GM23338 (cell line): ENCODE measurements around the gene PLEKHN1. TPM values are rescaled to one million over a fixed set of nuclear protein-coding genes. Genes with fewer than 3 reads are reported as not detected.

ENCODE experiments used
- ATAC-seq: fragments of 200-7000 bp; cut with Tn5 transposase; 3 replicates; pipeline ENCODE4 v1.9.1; 2020
- DNase-seq: peaks from one replicate; pipeline ENCODE4 v3.0.0-alpha.2; 2015; ENCODE audit warnings: low spot score
- H2AFZ ChIP-seq: fragments of 200-600 bp; sonication (generic); 2 replicates; pipeline ENCODE4 v1.8.0; 2016; ENCODE audit warnings: antibody characterized with exemption, mild to moderate bottlenecking, moderate library complexity
- H3F3A ChIP-seq: fragments of 200-600 bp; sonication (generic); replicated peaks from 2 replicates; pipeline ENCODE4 v1.8.0; 2017; ENCODE audit warnings: antibody characterized with exemption, mixed run types, low read depth
- H3K27ac ChIP-seq: fragments of 200-600 bp; sonication (generic); 2 replicates; pipeline ENCODE4 v1.6.1; 2016; ENCODE audit warnings: low read depth
- H3K27me3 ChIP-seq: fragments of 200-600 bp; sonication (generic); 2 replicates; pipeline ENCODE4 v1.8.0; 2016; ENCODE audit warnings: mild to moderate bottlenecking, mixed run types, moderate library complexity; ENCODE audit not compliant: insufficient read depth
- H3K36me3 ChIP-seq: fragments of 200-600 bp; sonication (generic); 2 replicates; pipeline ENCODE4 v1.8.0; 2016; ENCODE audit warnings: mild to moderate bottlenecking; ENCODE audit not compliant: insufficient read depth
- H3K4me1 ChIP-seq: fragments of 200-600 bp; sonication (generic); 2 replicates; pipeline ENCODE4 v1.8.0; 2016; ENCODE audit warnings: mild to moderate bottlenecking, moderate library complexity; ENCODE audit not compliant: insufficient read depth
- H3K4me2 ChIP-seq: fragments of 200-600 bp; sonication (generic); 2 replicates; pipeline ENCODE4 v1.7.1; 2017; ENCODE audit warnings: mixed run types
- H3K4me3 ChIP-seq: fragments of 200-600 bp; sonication (generic); 2 replicates; pipeline ENCODE4 v1.6.1; 2016; ENCODE audit warnings: mixed run types
- H3K79me2 ChIP-seq: fragments of 200-600 bp; sonication (generic); replicated peaks from 2 replicates; pipeline ENCODE4 v1.8.0; 2017; ENCODE audit warnings: mild to moderate bottlenecking; ENCODE audit not compliant: insufficient read depth
- H3K9me2 ChIP-seq: fragments of 200-600 bp; sonication (generic); 2 replicates; pipeline ENCODE4 v1.8.0; 2017; ENCODE audit not compliant: insufficient read depth
- H4K20me1 ChIP-seq: fragments of 200-600 bp; sonication (generic); replicated peaks from 2 replicates; pipeline ENCODE4 v1.8.0; 2017; ENCODE audit warnings: mild to moderate bottlenecking; ENCODE audit not compliant: insufficient read depth
- H3K27ac Mint-ChIP-seq: 2 replicates; pipeline ENCODE4 v1.8.0; 2020; ENCODE audit warnings: inconsistent platforms, mild to moderate bottlenecking, moderate library complexity, mixed read lengths
- H3K27me3 Mint-ChIP-seq: 3 replicates; pipeline ENCODE4 v1.8.0; 2022; ENCODE audit warnings: low read depth, mild to moderate bottlenecking, moderate library complexity, mixed read lengths, inconsistent platforms; ENCODE audit not compliant: insufficient read depth, poor library complexity
- H3K36me3 Mint-ChIP-seq: 3 replicates; pipeline ENCODE4 v1.8.0; 2021; ENCODE audit warnings: low read depth, mild to moderate bottlenecking, inconsistent platforms, moderate library complexity, mixed read lengths
- H3K4me1 Mint-ChIP-seq: 3 replicates; pipeline ENCODE4 v1.8.0; 2020; ENCODE audit warnings: mild to moderate bottlenecking, inconsistent platforms, mixed read lengths
- H3K4me3 Mint-ChIP-seq: 3 replicates; pipeline ENCODE4 v1.8.0; 2021; ENCODE audit warnings: moderate library complexity, mild to moderate bottlenecking, inconsistent platforms, mixed read lengths
- H3K9me3 Mint-ChIP-seq: 3 replicates; pipeline ENCODE4 v1.8.0; 2020; ENCODE audit warnings: moderate library complexity, mild to moderate bottlenecking, inconsistent platforms, mixed read lengths
- CREB1 ChIP-seq: fragments of 250-450 bp; sonication (Bioruptor Pico); IDR thresholded peaks from 2 replicates; pipeline ENCODE4 v1.5.0; 2020; ENCODE audit warnings: low read depth, mild to moderate bottlenecking, moderate library complexity
- CTCF ChIP-seq, 2 experiments: fragments of 200-600 bp in 1 of 2; sonication (generic) in 1 of 2; conservative IDR thresholded peaks; 2 replicates each; pipeline versions ENCODE4 v1.5.1 to v1.6.1; 2016 to 2017; ENCODE audit warnings: antibody characterized with exemption in 2 of 2, low read depth in 2 of 2, mild to moderate bottlenecking in 2 of 2, moderate library complexity in 1 of 2
- ETS1 ChIP-seq: IDR thresholded peaks from 2 replicates; pipeline ENCODE4 v1.6.1; 2016; ENCODE audit warnings: antibody characterized with exemption
- EZH2 ChIP-seq: fragments of 200-600 bp; sonication (generic); IDR thresholded peaks from one replicate; pipeline ENCODE4 v1.8.0; 2017; ENCODE audit warnings: antibody characterized with exemption, mild to moderate bottlenecking, low read depth; ENCODE audit not compliant: unreplicated experiment
- EZH2phosphoT487 ChIP-seq: fragments of 200-600 bp; sonication (generic); IDR thresholded peaks from one replicate; pipeline ENCODE4 v1.8.1; 2018; ENCODE audit warnings: antibody characterized with exemption; ENCODE audit not compliant: unreplicated experiment
- JUNB ChIP-seq: IDR thresholded peaks from one replicate; pipeline ENCODE4 v1.6.1; 2016; ENCODE audit warnings: antibody characterized with exemption; ENCODE audit not compliant: unreplicated experiment
- NANOG ChIP-seq: IDR thresholded peaks from 2 replicates; pipeline ENCODE4 v1.6.1; 2016; ENCODE audit warnings: antibody characterized with exemption, borderline replicate concordance
- POLR2AphosphoS5 ChIP-seq: IDR thresholded peaks from 2 replicates; pipeline ENCODE4 v1.6.1; 2016; ENCODE audit warnings: antibody characterized with exemption, low read depth
- REST ChIP-seq: IDR thresholded peaks from one replicate; pipeline ENCODE4 v1.6.1; 2018; ENCODE audit warnings: antibody characterized with exemption; ENCODE audit not compliant: unreplicated experiment
- STAT1 ChIP-seq: IDR thresholded peaks from one replicate; pipeline ENCODE4 v1.6.1; 2016; ENCODE audit warnings: antibody characterized with exemption; ENCODE audit not compliant: unreplicated experiment
- ZNF114 ChIP-seq: fragments of 250-450 bp; sonication (Bioruptor Pico); IDR thresholded peaks from 2 replicates; pipeline ENCODE4 v1.5.0; 2020; ENCODE audit warnings: mild to moderate bottlenecking, moderate library complexity
- ZNF331 ChIP-seq: fragments of 250-450 bp; sonication (Bioruptor Pico); IDR thresholded peaks from 2 replicates; pipeline ENCODE4 v1.5.0; 2020; ENCODE audit warnings: low read depth, mild to moderate bottlenecking, moderate library complexity
- ZNF462 ChIP-seq: fragments of 250-450 bp; sonication (Bioruptor Pico); IDR thresholded peaks from 2 replicates; pipeline ENCODE4 v1.5.0; 2020; ENCODE audit warnings: mild to moderate bottlenecking, moderate library complexity
- polyA plus RNA-seq: library from polyadenylated mRNA; unstranded; fragments of >200 nt; fragmentation: Nextera tagmentation; extraction: Ambion mirVana; gene quantifications from 2 replicates; pipeline ENCODE4 v1.2.1, GENCODE V29; 2016
- total RNA-seq: library from RNA; depleted of rRNA; stranded (reverse); fragments of >200 nt; shearing (Covaris generic); gene quantifications from 2 replicates; pipeline ENCODE4 v1.2.3, GENCODE V29; 2014

PLEKHN1 gene
- total and polyA plus RNA-seq, 2 experiments from 2014 or later: 1.4 to 3.3 TPM

GRCh38 chr1:1021010-1021919 lies 55.0 kb downstream of the PLEKHN1 start:
- no peak for TF ChIP-seq ZNF462 (CRISPR knock-in tag)
- no peak for TF ChIP-seq ZNF331 (CRISPR knock-in tag)
- no peak for TF ChIP-seq STAT1
- no peak for TF ChIP-seq CREB1 (CRISPR knock-in tag)
- no peak for TF ChIP-seq EZH2phosphoT487
- TF ChIP-seq JUNB: no peak
- TF ChIP-seq ETS1: no peak
- TF ChIP-seq ZNF114 (CRISPR knock-in tag): no peak
- TF ChIP-seq NANOG: no peak
- TF ChIP-seq CTCF (conservative IDR thresholded peaks at IDR 0.05; ENCODE audit: low read depth in 2 of 2): no peak
- no peak for TF ChIP-seq REST
- no peak for TF ChIP-seq POLR2AphosphoS5
- no peak for TF ChIP-seq EZH2
- Histone ChIP-seq H4K20me1 (peaks cover 4% of the 10 kb centered on the region; the same call in 1 of the 2 replicates), H3K4me3 (peak overlapping the region; percentile 68), H3K4me1 (peaks cover 45% of the 10 kb centered on the region), H3K4me2 (peak overlapping the region; percentile 94), H3K27me3 (peaks cover 2% of the 10 kb centered on the region; the same call in 1 of the 2 replicates), H3K36me3 (no peaks in the 10 kb centered on the region), H3K79me2 (0 out of 2 replicates have a peak, but pooled peaks cover 5% of the 10 kb centered on the region), H2AFZ (no peak overlapping the region), H3F3A (no peaks in the 10 kb centered on the region), H3K27ac (no peak overlapping the region), H3K9me2 (no peaks in the 10 kb centered on the region)
- H3K4me3 Mint-ChIP-seq: peak overlapping the region; percentile 67
- H3K9me3 Mint-ChIP-seq: no peaks in the 10 kb centered on the region
- peaks cover 20% of the 10 kb centered on the region for H3K36me3 Mint-ChIP-seq
- ATAC-seq: peak; percentile 3; the same call in 2 of the 3 replicates
- DNase-seq: peak; percentile 41
- peaks cover 23% of the 10 kb centered on the region for H3K27me3 Mint-ChIP-seq
- H3K27ac Mint-ChIP-seq: no peak overlapping the region
- peaks cover 34% of the 10 kb centered on the region for H3K4me1 Mint-ChIP-seq
